GM19452 (cell line): Measurements from ENCODE around the gene MAP2K1.
"Not testable (repeated sequence)": the region's sequence is repeated elsewhere in the genome, so short reads cannot be mapped to it uniquely, and the experiment has no call there.

ENCODE experiments used
- ATAC-seq: cut with Tn5 transposase; IDR thresholded peaks from one replicate; pipeline ENCODE4 v1.9.1; 2021; ENCODE audit not compliant: unreplicated experiment

Gene MAP2K1

DNA sequence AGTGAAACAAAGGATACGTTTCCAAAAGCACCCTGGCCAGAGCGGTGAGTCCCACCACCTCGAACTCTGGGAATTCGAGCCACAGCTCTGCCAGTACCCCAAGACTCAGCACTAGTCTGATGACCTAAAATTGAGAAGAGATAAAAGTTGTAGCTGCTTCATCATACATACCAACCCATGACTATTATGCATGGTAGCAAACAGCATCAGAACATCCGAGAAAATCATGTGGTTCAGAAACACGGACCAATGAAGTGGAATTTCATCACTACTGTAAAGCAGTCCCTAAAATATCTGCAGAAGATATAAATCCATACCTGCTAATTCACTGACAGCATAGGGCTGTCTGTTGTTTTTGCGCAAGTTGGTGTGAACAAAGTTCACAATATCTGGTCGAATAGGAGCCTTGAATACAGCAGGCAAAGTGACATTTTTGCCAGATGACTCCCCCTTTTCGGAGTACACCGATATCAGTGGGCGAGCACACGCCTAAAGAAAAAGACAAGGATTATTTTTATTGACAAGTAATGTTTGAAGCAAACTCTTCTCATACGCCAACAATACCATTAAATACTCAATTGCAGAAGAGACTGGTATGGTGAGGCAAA lies 116.4 kb downstream of the MAP2K1 start:
- ATAC-seq = not testable (repeated sequence)

DNA sequence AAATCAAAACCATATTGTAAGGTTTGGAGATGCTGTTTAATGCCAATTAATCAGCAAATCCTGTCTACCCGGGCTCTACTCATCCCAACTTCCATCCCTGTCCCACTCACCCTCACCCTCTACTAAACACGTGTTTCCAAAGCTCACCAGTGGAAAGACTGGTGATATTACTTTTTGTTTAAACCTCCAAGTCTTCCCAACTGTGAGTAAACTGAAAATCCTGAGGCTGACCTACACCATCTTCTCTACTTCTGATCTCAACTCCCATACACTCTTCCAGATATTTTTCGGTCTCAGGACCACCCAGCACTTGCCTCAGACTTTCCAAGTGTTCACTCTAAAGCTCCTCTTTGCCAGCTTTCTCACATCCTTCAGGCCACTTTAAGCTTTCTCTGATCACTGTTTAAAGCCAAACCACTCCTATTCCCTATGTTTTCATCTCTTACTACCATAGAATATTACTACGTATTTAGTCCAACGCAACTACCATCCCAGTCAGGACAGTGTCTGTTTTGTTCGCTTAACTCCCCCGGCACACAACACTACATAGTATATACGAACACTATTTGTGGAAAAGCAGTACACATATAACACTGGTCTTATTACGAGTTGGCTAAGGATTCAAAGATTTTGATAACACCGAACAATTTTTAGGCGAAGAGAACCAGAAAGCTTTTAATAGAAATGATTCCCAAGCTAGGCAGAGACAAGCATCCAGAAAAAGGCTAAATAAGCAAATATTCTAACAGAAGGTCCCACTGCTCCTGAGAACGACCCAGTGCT lies 117.3 kb downstream of the MAP2K1 start:
- no peak for ATAC-seq

DNA sequence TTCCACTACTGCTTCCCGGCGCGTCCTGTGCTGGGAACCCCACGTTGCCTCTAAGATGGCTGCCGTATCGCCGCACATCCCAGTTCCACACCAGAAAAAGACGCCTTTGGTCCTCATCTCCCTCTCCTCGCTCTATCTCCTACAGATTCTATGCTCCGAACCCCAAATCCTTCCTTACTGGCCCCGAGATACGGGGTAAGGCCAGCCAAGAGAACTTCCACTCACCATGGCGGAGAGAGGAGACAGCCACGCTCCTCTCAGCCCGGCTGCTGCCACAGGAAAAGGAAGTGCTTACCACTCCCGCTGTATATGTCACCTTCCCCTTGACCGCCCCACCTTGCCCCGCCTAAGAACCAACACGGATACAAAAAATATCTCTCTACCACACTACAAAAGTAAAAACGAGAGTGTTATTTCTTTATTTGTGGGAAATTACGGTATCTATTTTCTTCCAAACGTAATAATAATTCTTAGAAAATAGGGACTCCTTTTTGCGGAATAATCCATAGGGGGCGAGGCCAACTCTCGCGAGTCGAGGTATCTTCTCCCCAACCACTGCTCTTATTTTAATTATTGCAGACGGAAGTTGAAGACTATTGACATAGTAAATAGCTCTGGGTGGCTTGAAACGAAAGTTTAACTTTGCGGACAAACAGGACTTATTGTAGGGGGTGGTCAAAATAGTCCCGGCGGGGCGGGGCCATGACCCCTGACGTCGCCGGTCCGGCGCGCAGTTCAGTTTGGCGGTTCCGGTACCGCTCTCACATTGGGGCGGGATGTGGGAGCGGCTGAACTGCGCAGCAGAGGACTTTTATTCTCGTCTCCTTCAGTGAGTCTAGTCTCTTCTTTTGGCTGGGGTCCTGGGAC lies 118.1 kb downstream of the MAP2K1 start, which contains the start of the genes RPL4 and ZWILCH:
RPL4 (minus strand) TSS at position 293 of the 867 bp plus-strand sequence; CDS start at position 228, 65 bp downstream.
ZWILCH (plus strand) TSS at position 764 of the 867 bp plus-strand sequence; CDS start at position 777, 13 bp downstream.
- peak; percentile 69 for ATAC-seq

DNA sequence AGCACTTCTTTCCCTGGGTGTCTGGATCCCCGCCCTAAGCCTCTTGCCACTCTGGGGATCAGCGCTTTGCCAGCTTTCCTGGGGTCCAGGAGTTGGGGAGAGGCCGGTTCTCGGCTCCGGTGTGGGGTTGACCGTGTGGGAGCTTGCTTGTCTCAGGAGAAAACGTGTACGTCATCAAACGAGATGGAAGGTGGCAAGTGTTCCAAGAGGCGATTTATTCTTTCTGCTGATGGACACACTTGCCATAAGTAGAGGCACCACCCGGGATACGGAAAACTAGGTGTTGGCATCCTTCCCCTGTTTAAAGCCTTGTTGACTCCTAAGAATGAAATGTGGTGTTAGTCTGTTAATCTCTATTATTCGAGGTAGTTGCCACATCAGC lies 118.7 kb downstream of the MAP2K1 start:
- ATAC-seq = peak; percentile 23

DNA sequence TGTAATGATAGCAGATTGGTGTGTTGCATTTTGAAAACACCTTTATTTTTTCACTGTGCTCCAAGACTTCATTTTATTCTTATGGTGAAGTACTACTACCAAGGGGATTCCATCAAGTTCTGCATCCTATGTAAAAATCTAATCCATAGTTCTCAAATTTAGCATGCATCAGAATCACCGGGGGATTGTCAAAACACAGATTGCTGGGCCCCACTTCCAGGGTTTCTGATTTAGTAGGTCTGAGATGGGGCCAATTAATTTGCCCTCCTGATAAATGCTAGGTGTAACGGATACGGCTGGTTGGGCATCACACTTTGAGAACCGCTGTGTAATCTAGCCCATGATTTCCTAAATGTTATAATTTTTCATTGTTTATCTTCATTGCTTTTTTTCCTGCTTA lies 119.1 kb downstream of the MAP2K1 start:
- ATAC-seq = no peak

DNA sequence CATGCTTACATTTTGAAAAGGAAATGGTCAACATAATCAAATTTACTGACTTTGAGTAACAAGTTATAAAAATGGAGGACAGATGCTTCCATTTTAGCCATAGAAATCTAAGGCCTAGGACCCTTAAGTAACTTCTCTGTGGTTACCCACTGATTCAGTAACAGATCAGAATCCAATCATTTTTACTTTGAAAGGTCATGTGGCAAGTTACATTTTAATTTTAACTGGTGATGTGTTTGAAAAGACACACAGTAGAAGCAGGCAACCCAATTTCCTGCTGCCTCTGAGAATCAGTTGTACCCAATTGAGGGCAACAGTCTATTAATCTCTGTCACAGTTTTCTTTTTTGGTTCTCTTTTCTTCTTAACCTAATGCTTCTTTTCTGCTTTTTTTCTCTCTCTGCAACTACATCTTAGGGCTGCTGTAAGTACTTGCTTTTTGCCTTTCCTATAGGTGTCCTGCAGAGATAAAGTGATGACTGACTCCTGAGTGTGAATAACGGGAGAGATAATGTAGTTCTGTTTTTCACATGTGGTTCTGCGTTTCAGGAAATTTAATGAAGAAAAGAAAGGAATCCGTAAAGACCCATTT lies 121.7 kb downstream of the MAP2K1 start:
- ATAC-seq = no peak

DNA sequence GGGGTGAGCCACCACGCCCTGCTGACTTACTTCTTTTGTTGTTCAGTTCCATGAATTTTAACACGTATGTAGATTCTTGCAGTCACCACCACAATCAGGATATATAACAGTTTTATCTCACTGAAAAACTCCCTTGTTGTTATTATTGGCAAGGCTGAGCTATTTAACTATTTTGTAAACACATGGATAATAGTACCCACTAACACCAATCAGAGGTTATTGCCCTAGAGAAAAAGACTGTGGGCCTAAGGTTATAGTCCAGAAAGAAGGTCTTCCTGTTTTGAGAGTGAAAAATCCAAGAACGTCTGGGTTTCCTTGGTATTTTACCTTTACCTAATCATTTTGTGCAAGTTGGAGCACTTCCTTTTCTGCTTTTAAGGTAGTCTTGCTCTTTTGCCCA lies 127.9 kb downstream of the MAP2K1 start:
- ATAC-seq = no peak

DNA sequence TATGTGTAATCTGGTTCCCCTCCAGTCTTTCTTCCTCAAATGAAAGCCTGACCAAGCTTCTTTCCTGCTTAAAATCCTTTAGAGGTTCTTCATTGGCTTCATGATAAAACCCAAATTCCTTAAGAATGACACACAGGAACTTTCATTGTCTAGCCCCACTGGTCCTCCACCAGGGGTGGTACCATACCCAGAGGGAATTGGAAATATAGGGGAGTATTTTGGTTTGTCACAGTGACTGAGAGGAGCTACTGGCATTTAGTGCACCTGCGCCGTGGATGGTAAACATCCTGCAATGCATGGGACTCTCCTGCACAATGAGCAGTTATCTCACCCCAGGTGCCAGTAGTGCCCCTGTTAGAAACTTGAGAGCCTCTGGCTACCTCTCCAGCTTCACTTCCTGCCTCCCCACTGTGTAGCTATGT lies 129.2 kb downstream of the MAP2K1 start:
- ATAC-seq = no peak

DNA sequence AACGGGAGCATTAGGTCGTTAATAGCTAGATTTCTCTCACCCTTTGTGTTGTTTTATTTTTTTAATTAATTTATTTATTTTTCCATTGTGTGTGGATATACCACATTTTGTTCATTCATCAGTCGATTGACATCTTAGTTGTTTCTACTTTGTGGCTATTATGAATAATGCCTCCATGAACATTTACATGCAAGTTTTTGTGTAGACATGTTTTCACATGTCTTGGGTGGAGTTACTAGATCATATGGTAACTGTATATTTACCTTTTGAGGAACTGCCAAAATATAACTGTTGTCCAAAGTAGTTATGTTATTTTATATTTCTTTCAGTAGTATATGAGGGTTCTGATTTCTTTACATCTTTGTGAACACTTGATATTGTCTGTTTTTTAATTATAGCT lies 137.2 kb downstream of the MAP2K1 start:
- ATAC-seq = no peak

DNA sequence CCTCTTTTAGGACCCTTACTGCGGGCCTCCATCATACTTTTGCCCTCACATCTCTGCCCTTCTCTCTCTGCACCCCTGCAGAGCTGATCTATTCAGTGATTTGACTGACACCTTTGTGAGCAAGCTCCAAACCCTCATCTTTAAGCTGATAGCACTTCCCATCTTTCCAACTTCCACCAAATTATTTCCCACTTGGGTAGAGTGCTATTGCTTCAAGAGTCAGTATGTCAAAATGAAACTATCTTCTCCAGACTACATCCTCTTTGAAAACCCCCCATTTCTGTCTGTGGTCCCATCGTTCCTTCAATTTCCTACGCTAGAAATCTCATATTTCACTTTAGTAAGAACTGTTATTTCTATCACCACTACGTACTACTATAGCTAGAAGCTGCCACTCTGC lies 138.1 kb downstream of the MAP2K1 start:
- no peak for ATAC-seq

DNA sequence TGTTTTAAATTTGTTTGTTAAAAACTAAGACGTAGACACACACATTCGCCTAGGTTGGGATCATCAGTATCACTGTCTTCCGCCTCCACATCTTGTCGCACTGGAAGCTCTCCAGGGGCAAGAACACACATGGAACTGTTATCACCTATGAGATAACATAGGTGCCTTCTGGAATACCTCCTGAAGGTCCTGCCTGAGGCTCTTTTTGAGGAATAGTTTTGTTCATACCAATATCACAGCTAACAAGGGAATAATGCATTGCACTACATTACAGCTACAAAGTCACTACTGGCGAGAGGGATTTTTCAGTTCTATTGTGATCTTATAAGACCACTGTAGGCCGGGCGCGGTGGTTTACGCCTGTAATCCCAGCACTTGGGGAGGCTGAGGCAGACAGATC lies 148.3 kb downstream of the MAP2K1 start:
- no peak for ATAC-seq
